Lower leg skin (tissue), 3 donors: Measurements from ENCODE around the gene NFKBIA.

Source experiments
- CTCF ChIP-seq, 3 donors: fragments of 450-650 bp; IDR thresholded peaks; one replicate each; pipeline ENCODE4 v1.5.1; 2016; ENCODE audit warnings: antibody characterized with exemption in 3 of 3, mild to moderate bottlenecking in 3 of 3, moderate library complexity in 2 of 3
- POLR2A ChIP-seq, 2 donors: fragments of 450-650 bp; IDR thresholded peaks; one replicate each; pipeline ENCODE4 v1.6.1; 2016 to 2017; ENCODE audit warnings: antibody characterized with exemption in 2 of 2, mild to moderate bottlenecking in 1 of 2, moderate library complexity in 1 of 2

GRCh38 chr14:35351897-35352273 is 52.7 kb downstream of the NFKBIA start:
- TF ChIP-seq CTCF (IDR thresholded peaks at IDR 0.05) (no peak), POLR2A (IDR thresholded peaks at IDR 0.05) (no peak)
